Measurements from ENCODE around the gene MMP14. TPM values are rescaled to one million over a fixed set of nuclear protein-coding genes. Genes with fewer than 3 reads are reported as not detected.

Gene MMP14
- total RNA-seq, 2 experiments from 2014 or later: 2.8 to 9.0 TPM

DNA sequence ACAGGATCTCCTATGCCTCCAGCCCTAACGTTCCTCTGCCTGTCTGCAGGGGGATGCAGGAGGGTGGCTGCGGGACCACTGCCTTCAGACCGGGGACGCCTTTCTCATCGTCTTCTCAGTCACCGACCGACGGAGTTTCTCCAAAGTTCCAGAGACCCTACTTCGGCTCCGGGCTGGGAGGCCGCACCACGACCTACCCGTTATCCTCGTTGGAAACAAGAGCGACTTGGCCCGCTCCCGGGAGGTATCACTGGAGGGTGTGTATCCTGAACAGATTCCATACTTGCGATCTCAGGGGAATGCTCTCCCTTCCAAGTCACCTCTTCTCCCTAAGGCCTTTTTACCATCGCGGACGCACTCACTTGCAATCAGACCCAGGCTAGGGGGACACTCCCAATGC is 49.6 kb downstream of the MMP14 start:
- peak overlapping the region; percentile 43; the same call in 1 of the 2 replicates for H2AFZ ChIP-seq (ENCODE audit: low read length)
- CTCF ChIA-PET (ENCODE audit: unreplicated experiment): interaction anchor here (1.2 to 2.0 kb wide), 2 partner anchors 13 to 14 kb away, joined by 3 to 5 read pairs; no protein-coding TSS in a partner anchor

DNA sequence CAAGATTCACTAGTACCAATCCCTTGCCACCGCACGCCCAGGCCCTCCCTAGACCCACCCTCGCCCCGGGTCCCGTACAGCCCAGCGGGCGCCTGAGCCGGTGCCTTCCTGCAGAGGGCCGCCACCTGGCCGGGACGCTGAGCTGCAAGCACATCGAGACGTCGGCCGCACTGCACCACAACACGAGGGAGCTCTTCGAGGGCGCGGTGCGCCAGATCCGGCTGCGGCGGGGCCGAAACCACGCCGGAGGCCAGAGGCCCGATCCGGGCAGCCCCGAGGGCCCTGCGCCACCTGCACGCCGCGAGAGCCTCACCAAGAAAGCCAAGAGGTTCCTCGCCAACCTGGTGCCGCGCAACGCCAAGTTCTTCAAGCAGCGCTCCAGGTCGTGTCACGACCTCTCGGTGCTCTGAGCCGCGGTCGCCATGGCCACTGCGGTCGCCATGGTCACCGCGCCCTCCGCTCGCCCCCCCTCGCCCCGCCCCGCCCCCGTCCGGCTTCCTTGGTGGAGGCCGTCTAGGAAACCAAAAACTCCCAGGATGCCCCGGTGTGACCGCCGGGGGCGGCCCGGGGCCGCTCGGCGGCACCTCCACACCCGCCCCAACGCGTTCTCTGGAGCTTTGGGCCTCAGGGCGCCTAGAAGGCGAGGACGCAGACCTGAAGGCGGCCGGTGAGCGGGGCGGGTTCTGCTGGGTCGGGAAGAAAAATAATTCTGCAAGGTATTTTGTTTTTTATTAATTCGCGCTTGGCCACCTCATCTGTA is 50.3 kb downstream of the MMP14 start:
- Histone ChIP-seq H3K4me3 (ENCODE audit: low read depth, low read length, poor library complexity, severe bottlenecking) (peak overlapping the region; percentile 71), H3K36me3 (ENCODE audit: insufficient read depth, low read length) (no peaks in the 10 kb centered on the region), H3K79me2 (ENCODE audit: insufficient read depth, low read depth, low read length) (no peaks in the 10 kb centered on the region), H3K27ac (ENCODE audit: low read depth, low read length, poor library complexity, severe bottlenecking) (peak overlapping the region; percentile 96), H3K9me2 (ENCODE audit: insufficient read depth, low read length) (no peaks in the 10 kb centered on the region), H3K4me1 (ENCODE audit: insufficient read depth, low read length, poor library complexity, severe bottlenecking) (peaks cover 80% of the 10 kb centered on the region), H2AFZ (ENCODE audit: low read length) (peak overlapping the region; percentile 43; the same call in 1 of the 2 replicates), H3K9me3 (ENCODE audit: low read length) (no peaks in the 10 kb centered on the region), H3K4me2 (ENCODE audit: low read length) (peak overlapping the region; percentile 79), H4K20me1 (ENCODE audit: insufficient read depth, low read length) (no peaks in the 10 kb centered on the region)
- TF ChIP-seq CTCF (conservative IDR thresholded peaks at IDR 0.05; ENCODE audit: low read length) (peak; percentile 65), EZH2phosphoT487 (IDR thresholded peaks at IDR 0.05; ENCODE audit: borderline replicate concordance, low read depth, low read length) (no peak)
- ChIA-PET POLR2A (interaction anchor here (0.6 to 7.6 kb wide), 8 partner anchors 13 to 461 kb away, joined by 3 to 65 read pairs (median 4); partner anchors contain the start of genes LRP10 and RBM23), CTCF (ENCODE audit: unreplicated experiment) (interaction anchor here (0.6 to 2.0 kb wide), 3 partner anchors 11 to 13 kb away, joined by 3 to 5 read pairs (median 3); no protein-coding TSS in a partner anchor)
- BruUV-seq (replicated peaks): no TSS peak
- peak; percentile 86 for DNase-seq (ENCODE audit: low spot score)
- intact Hi-C loops (cut with micrococcal nuclease; ENCODE audit: unreplicated experiment): loop anchor here (1.0 to 5.0 kb wide), 3 partner anchors 15 to 964 kb away; partner anchors contain the start of gene LRP10

More for the DNA sequence above, 49.6 kb downstream of the MMP14 start:
- POLR2A ChIA-PET: interaction anchor here (0.6 to 7.6 kb wide), 4 partner anchors 13 to 449 kb away, joined by 3 to 65 read pairs (median 4); partner anchors contain the start of genes LRP10 and RBM23
- H3K4me2 ChIP-seq (ENCODE audit: low read length): peak overlapping the region; percentile 79
- TF ChIP-seq EZH2phosphoT487 (IDR thresholded peaks at IDR 0.05; ENCODE audit: borderline replicate concordance, low read depth, low read length) (no peak), CTCF (conservative IDR thresholded peaks at IDR 0.05; ENCODE audit: low read length) (no peak)
- DNase-seq (ENCODE audit: low spot score): no peak
- no peaks in the 10 kb centered on the region for H4K20me1 ChIP-seq (ENCODE audit: insufficient read depth, low read length)
- H3K36me3 ChIP-seq (ENCODE audit: insufficient read depth, low read length): no peaks in the 10 kb centered on the region
- H3K4me3 ChIP-seq (ENCODE audit: low read depth, low read length, poor library complexity, severe bottlenecking): peak overlapping the region; percentile 71
- BruUV-seq (replicated peaks): no TSS peak
- H3K27ac ChIP-seq (ENCODE audit: low read depth, low read length, poor library complexity, severe bottlenecking): peak overlapping the region; percentile 96
- no peaks in the 10 kb centered on the region for H3K79me2 ChIP-seq (ENCODE audit: insufficient read depth, low read depth, low read length)
- intact Hi-C loops (cut with micrococcal nuclease; ENCODE audit: unreplicated experiment): loop anchor here (5.0 kb wide), 2 partner anchors 74 to 964 kb away; no protein-coding TSS in a partner anchor
- peaks cover 84% of the 10 kb centered on the region for H3K4me1 ChIP-seq (ENCODE audit: insufficient read depth, low read length, poor library complexity, severe bottlenecking)
- H3K9me3 ChIP-seq (ENCODE audit: low read length): no peaks in the 10 kb centered on the region
- H3K9me2 ChIP-seq (ENCODE audit: insufficient read depth, low read length): no peaks in the 10 kb centered on the region
